GM18858 (cell line): Measurements from ENCODE around the gene MNT.

Experiments used
- ATAC-seq: cut with Tn5 transposase; IDR thresholded peaks from one replicate; pipeline ENCODE4 v1.9.1; 2021; ENCODE audit not compliant: unreplicated experiment

Gene MNT

DNA sequence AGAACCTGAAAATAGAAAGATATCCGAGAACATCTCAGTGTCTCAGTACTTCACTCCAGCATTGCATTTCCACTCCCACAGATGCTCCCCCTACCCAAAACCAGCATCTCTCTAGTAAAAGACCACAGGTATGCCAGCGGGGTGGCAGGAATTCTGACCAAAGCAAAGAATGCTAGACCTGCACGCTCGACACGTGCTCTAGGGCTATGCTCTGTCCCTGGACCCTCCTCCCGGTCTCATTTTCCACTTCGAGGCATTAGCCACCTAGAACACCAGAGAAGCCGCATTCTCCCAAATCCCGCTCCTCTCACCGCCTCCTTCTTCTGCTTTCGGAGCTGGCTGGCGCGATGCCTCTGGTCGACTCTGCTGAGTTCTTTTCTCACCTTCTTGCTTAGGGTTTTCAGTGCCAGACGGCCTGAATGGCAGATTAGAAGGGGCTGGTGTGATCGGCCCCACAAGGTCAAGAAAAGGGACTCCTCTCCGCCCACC, 65.1 kb downstream of the MNT start:
- no peak for ATAC-seq
